GM19463 (cell line): ENCODE results near the gene SCYGR1.
A peak's percentile ranks its signal among the peaks of the same experiment; 100 is the strongest.
"Not testable (repeated sequence)": the region's sequence is repeated elsewhere in the genome, so short reads cannot be mapped to it uniquely, and the experiment has no call there.

Source experiments
- ATAC-seq: cut with Tn5 transposase; IDR thresholded peaks from one replicate; pipeline ENCODE4 v1.9.1; 2021; ENCODE audit warnings: mild to moderate bottlenecking, moderate library complexity; ENCODE audit not compliant: unreplicated experiment

The SCYGR1 gene

GRCh38 chr2:227374158-227374557, 13.6 kb downstream of the SCYGR1 start:
- peak; percentile 70 for ATAC-seq

- ATAC-seq, result no peak
Measured at GRCh38 chr2:227373389-227373788, 14.4 kb downstream of the SCYGR1 start.

- ATAC-seq, result no peak
Measured at GRCh38 chr2:227370791-227371312, 16.9 kb downstream of the SCYGR1 start.

GRCh38 chr2:227370092-227370491, 17.7 kb downstream of the SCYGR1 start:
- ATAC-seq, result no peak

GRCh38 chr2:227368574-227368973, 19.2 kb downstream of the SCYGR1 start:
- ATAC-seq, result no peak

- ATAC-seq, result no peak
Measured at GRCh38 chr2:227367427-227367795, 20.3 kb downstream of the SCYGR1 start.

GRCh38 chr2:227366769-227367426, 20.9 kb downstream of the SCYGR1 start:
- ATAC-seq, result no peak

- ATAC-seq, result no peak
Measured at GRCh38 chr2:227365833-227366232, 21.9 kb downstream of the SCYGR1 start.

GRCh38 chr2:227364585-227365263, 23.0 kb downstream of the SCYGR1 start:
- not testable (repeated sequence) for ATAC-seq

- no peak for ATAC-seq
Measured at GRCh38 chr2:227363756-227364155, 24.0 kb downstream of the SCYGR1 start.

- ATAC-seq, result no peak
Measured at GRCh38 chr2:227360351-227360750, 27.4 kb downstream of the SCYGR1 start.

- peak; percentile 92 for ATAC-seq
Measured at GRCh38 chr2:227351639-227352038, 36.1 kb downstream of the SCYGR1 start.

- ATAC-seq, result no peak
Measured at GRCh38 chr2:227349989-227350612, 37.6 kb downstream of the SCYGR1 start.

GRCh38 chr2:227348324-227348723, 39.4 kb downstream of the SCYGR1 start:
- no peak for ATAC-seq

GRCh38 chr2:227347117-227347516, 40.6 kb downstream of the SCYGR1 start:
- ATAC-seq, result no peak

GRCh38 chr2:227344231-227344630, 43.5 kb downstream of the SCYGR1 start:
- no peak for ATAC-seq

- no peak for ATAC-seq
Measured at GRCh38 chr2:227341553-227341952, 46.2 kb downstream of the SCYGR1 start.

- no peak for ATAC-seq
Measured at GRCh38 chr2:227340106-227340505, 47.6 kb downstream of the SCYGR1 start.

- no peak for ATAC-seq
Measured at GRCh38 chr2:227339098-227339599, 48.6 kb downstream of the SCYGR1 start.
